ES-I3 (cell line): ENCODE data around the gene PACSIN2.
"Not testable (repeated sequence)": the region's sequence is repeated elsewhere in the genome, so short reads cannot be mapped to it uniquely, and the experiment has no call there.

Experiments used
- H3K36me3 ChIP-seq: 2 replicates; pipeline ENCODE4 v1.6.1; 2013; ENCODE audit warnings: mild to moderate bottlenecking, low read length, control low read depth, moderate library complexity; ENCODE audit not compliant: insufficient read depth
- H3K4me1 ChIP-seq: 2 replicates; pipeline ENCODE4 v1.6.1; 2013; ENCODE audit warnings: mild to moderate bottlenecking, control low read depth, low read length; ENCODE audit not compliant: insufficient read depth
- H3K9ac ChIP-seq: 2 replicates; pipeline ENCODE4 v1.6.1; 2013; ENCODE audit warnings: low read depth, mild to moderate bottlenecking, low read length, moderate library complexity
- H3K9me3 ChIP-seq: 2 replicates; pipeline ENCODE4 v1.6.1; 2013; ENCODE audit warnings: mild to moderate bottlenecking, low read length, moderate library complexity; ENCODE audit not compliant: control insufficient read depth, insufficient read depth

Gene PACSIN2

GRCh38 chr22:43005106-43005505 is 9.8 kb downstream of the PACSIN2 start:
- H3K4me1 ChIP-seq = peaks cover 50% of the 10 kb centered on the region
- no peaks in the 10 kb centered on the region for H3K36me3 ChIP-seq
- H3K9ac ChIP-seq = no peak overlapping the region
- no peaks in the 10 kb centered on the region for H3K9me3 ChIP-seq

DNA sequence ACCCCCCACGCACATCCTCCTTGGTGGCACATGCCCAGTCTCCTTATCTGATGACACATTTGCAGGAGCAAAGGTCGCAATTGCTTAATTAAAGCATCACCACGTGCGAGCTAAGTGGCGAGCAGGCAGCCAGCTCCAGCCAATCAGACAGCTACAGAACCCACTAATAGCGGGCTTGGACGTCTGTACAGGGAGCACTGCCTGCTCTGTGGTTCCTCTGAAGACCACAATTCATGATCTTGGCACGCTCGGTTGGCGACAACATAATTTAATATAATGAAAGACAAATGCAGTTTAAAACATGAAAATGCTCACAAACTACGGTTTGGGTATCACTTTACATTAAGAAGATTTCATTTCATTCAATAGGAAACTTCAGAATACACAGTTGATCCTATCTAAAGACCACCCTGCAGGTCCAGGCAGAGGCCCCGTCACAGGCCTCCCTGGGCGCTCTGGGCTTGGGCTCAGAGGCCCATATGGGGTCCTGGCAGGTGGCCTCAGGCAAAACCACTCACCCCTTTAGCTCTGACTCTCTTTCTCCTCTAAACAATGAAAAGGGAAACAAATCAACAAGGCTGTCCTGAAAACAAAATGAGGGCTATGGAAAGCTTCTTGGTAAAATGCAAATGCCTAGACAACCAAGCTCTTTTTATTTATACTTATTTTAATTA is 10.4 kb downstream of the PACSIN2 start:
- H3K9me3 ChIP-seq = no peaks in the 10 kb centered on the region
- H3K36me3 ChIP-seq = no peaks in the 10 kb centered on the region
- no peak overlapping the region for H3K9ac ChIP-seq
- H3K4me1 ChIP-seq = peaks cover 54% of the 10 kb centered on the region

DNA sequence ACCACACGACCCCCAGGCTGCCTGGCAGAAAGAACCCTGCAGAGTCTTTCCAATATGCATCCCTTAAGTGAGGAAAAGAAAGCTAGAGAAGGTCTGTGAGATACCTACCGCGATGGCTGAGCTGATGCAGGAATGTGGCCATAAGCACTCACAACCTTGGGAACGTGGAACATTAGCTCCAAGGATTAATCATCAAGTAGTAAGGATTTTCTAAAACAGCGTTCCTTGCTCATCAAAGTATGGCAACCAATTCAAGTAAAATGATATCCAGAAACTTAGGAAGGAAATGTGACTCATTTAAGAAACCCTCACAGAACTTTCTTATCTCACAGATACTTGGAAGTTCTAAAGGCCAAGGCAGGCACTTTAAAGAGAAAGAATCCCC is 12.8 kb downstream of the PACSIN2 start:
- Histone ChIP-seq H3K4me1 (peaks cover 48% of the 10 kb centered on the region), H3K9me3 (no peaks in the 10 kb centered on the region), H3K9ac (no peak overlapping the region), H3K36me3 (no peaks in the 10 kb centered on the region)

GRCh38 chr22:43001271-43002201 is 13.4 kb downstream of the PACSIN2 start:
- Histone ChIP-seq H3K9ac (no peak overlapping the region), H3K4me1 (peaks cover 48% of the 10 kb centered on the region), H3K9me3 (no peaks in the 10 kb centered on the region), H3K36me3 (no peaks in the 10 kb centered on the region)

- Histone ChIP-seq H3K9ac (no peak overlapping the region), H3K9me3 (no peaks in the 10 kb centered on the region), H3K4me1 (peaks cover 48% of the 10 kb centered on the region), H3K36me3 (no peaks in the 10 kb centered on the region)
Observed at GRCh38 chr22:43000441-43001175, 14.3 kb downstream of the PACSIN2 start.

- Histone ChIP-seq H3K4me1 (peaks cover 39% of the 10 kb centered on the region), H3K9me3 (no peaks in the 10 kb centered on the region), H3K36me3 (no peaks in the 10 kb centered on the region), H3K9ac (no peak overlapping the region)
Observed at GRCh38 chr22:42997582-42998090, 17.3 kb downstream of the PACSIN2 start.

DNA sequence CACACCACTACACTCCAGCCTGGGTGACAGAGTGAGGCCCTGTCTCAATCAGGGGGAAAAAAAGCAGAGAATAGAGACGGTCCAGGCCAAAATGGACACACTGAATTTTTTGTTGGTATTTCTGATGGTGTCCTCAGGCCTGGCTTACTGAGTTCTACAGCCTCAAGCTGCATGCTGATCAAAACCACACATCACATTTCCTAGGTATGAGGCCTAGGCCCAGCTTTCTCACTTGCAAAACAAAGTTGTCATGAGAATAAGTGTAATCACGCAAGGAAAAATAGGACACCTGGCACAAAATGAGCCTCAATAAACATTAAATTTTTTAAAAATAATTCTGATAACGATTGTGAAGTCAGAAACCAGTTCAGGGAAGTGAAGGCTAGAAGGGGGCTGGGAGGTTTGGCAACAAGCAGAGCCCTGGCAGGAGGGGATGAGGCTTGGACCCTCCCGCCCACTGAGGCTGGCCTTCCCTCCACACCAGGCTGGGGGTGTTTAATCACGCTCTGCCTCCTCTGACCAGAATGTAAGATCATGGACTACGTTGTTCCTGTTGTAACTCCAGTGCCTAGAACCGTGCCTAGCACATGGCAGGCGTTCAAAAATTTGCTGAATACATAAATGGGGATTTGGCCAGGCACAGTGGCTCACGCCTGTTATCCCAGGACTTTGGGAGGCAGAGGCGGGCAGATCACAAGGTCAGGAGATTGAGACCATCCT is 18.1 kb downstream of the PACSIN2 start:
- no peaks in the 10 kb centered on the region for H3K36me3 ChIP-seq
- H3K4me1 ChIP-seq = peaks cover 30% of the 10 kb centered on the region
- H3K9me3 ChIP-seq = no peaks in the 10 kb centered on the region
- no peak overlapping the region for H3K9ac ChIP-seq

DNA sequence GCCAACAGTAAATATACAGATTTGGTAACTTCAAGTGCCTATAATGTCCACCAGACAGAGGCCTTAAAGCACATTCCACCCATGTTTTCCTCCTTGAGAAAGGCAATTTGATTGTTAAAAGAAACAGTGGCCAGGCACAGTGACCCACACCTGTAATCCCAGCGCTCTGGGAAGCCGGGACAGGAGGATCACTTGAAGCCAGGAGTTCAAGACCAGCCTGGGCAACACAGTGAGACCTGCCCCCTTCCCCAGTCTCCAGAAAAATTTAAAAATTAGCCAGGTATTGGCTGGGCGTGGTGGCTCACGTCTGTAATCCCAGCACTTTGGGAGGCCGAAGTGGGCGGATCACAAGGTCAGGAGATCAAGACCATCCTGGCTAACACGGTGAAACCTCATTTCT is 19.3 kb downstream of the PACSIN2 start:
- not testable (repeated sequence) for H3K36me3 ChIP-seq, H3K9ac ChIP-seq, H3K9me3 ChIP-seq
- peaks cover 24% of the 10 kb centered on the region for H3K4me1 ChIP-seq

- Histone ChIP-seq H3K9me3 (no peaks in the 10 kb centered on the region), H3K4me1 (peaks cover 24% of the 10 kb centered on the region), H3K9ac (no peak overlapping the region), H3K36me3 (no peaks in the 10 kb centered on the region)
Observed at GRCh38 chr22:42994917-42995562, 19.9 kb downstream of the PACSIN2 start.

DNA sequence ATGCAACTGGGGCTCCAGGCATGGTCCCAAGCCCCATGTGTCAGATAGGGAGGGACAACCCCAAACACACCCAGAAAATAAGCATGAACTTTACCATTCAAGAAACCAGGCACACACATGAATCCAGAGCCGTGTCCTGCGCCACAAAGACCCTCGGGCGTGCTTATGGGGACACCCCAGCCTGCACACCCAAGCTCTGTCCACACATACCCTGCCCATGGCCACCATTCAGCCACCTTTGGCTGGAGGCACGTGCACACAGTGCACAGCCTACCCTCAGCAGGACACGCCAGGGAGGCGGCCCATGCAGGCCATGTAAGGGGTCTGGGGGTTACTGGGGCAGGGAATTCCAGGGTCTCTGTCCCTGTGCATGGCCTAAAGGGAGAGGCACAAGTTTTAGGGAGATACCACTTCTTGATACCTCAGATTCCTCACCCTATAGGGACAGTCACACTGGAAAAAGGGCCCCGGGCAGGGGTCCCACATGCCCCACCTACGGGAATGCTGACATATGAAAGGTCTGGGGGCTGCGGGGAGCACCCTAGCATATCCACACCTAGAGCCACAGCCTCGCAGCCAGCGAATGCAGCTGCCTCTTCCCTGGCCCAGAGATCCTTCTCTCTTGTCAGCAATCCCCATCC is 20.6 kb downstream of the PACSIN2 start:
- Histone ChIP-seq H3K9ac (no peak overlapping the region), H3K4me1 (peaks cover 20% of the 10 kb centered on the region), H3K9me3 (no peaks in the 10 kb centered on the region), H3K36me3 (no peaks in the 10 kb centered on the region)

GRCh38 chr22:42993651-42994275 is 21.2 kb downstream of the PACSIN2 start:
- Histone ChIP-seq H3K9me3 (no peaks in the 10 kb centered on the region), H3K4me1 (peaks cover 20% of the 10 kb centered on the region), H3K36me3 (no peaks in the 10 kb centered on the region), H3K9ac (no peak overlapping the region)

DNA sequence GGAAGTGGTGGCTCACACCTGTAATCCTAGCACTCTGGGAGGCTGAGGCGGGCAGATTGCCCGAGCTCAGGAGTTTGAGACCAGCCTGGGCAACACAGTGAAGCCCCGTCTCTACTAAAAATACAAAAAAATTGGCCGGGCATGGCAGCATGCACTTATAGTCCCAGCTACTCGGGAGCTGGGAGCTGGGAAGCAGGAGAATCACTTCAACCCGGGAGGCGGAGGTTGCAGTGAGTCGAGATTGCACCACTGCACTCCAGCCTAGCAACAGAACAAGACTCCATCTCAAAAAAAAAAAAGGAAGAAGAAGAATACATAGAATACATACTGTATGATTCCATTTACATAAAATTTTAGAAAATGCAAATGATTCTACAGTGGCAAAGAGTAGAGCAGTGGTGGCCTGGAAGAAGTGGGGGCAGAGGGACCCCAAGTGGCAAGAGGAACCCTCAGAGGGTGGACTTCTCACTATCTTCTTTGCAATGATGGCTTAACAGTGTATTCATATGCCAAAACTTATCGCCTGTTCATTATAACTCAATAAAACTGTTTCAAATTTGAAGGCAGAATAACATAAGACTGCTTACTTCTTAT is 22.0 kb downstream of the PACSIN2 start:
- Histone ChIP-seq H3K4me1 (peaks cover 20% of the 10 kb centered on the region), H3K9me3 (no peaks in the 10 kb centered on the region), H3K9ac (no peak overlapping the region), H3K36me3 (no peaks in the 10 kb centered on the region)
